ENCODE results near the gene RPUSD3.

- TF ChIP-seq POLR2AphosphoS5 (IDR thresholded peaks at IDR 0.05; ENCODE audit: insufficient read depth, low read depth, low read length) (no peak), EZH2 (IDR thresholded peaks at IDR 0.05; ENCODE audit: borderline replicate concordance, low read depth, low read length, severe bottlenecking) (no peak), CTCF (IDR thresholded peaks at IDR 0.05; ENCODE audit: extremely low read depth in 1 of 2, insufficient read depth in 1 of 2, low read depth in 1 of 2, low read length in 2 of 2) (no peak), FOS (IDR thresholded peaks at IDR 0.05; ENCODE audit: borderline replicate concordance, insufficient read depth, low read length) (no peak), MYC (IDR thresholded peaks at IDR 0.05; ENCODE audit: low read depth, low read length) (no peak)
Observed at GRCh38 chr3:9793161-9793781, 50.5 kb downstream of the RPUSD3 start.

Data from endothelial cell of umbilical vein (primary cell).